HG03280 (cell line): ENCODE measurements around the gene SELENON.

Source experiments
- ATAC-seq: cut with Tn5 transposase; IDR thresholded peaks from one replicate; pipeline ENCODE4 v1.9.1; 2021; ENCODE audit warnings: mild to moderate bottlenecking, moderate library complexity; ENCODE audit not compliant: unreplicated experiment

SELENON gene

GRCh38 chr1:25770541-25771220 is 29.3 kb upstream of the SELENON start:
- no peak for ATAC-seq

GRCh38 chr1:25771221-25772114 is 28.5 kb upstream of the SELENON start:
- no peak for ATAC-seq

- no peak for ATAC-seq
Measured at GRCh38 chr1:25772164-25772563, 27.8 kb upstream of the SELENON start.

GRCh38 chr1:25772692-25773245 is 27.2 kb upstream of the SELENON start:
- ATAC-seq, result no peak

GRCh38 chr1:25773441-25774125 is 26.4 kb upstream of the SELENON start:
- no peak for ATAC-seq

- no peak for ATAC-seq
Measured at GRCh38 chr1:25774206-25774803, 25.7 kb upstream of the SELENON start.

GRCh38 chr1:25774921-25775771 is 24.8 kb upstream of the SELENON start:
- no peak for ATAC-seq

GRCh38 chr1:25779388-25779787 is 20.6 kb upstream of the SELENON start:
- ATAC-seq, result no peak

GRCh38 chr1:25779894-25780293 is 20.1 kb upstream of the SELENON start:
- no peak for ATAC-seq

- ATAC-seq, result no peak
Measured at GRCh38 chr1:25780318-25781129, 19.5 kb upstream of the SELENON start.

GRCh38 chr1:25781130-25781433 is 18.9 kb upstream of the SELENON start:
- ATAC-seq, result no peak

- ATAC-seq, result no peak
Measured at GRCh38 chr1:25782608-25783201, 17.3 kb upstream of the SELENON start.

GRCh38 chr1:25784575-25785051 is 15.4 kb upstream of the SELENON start:
- no peak for ATAC-seq

GRCh38 chr1:25785333-25786067 is 14.5 kb upstream of the SELENON start:
- ATAC-seq, result no peak

GRCh38 chr1:25786887-25787759 is 12.9 kb upstream of the SELENON start:
- ATAC-seq, result no peak

GRCh38 chr1:25787760-25788166 is 12.2 kb upstream of the SELENON start:
- ATAC-seq, result no peak

GRCh38 chr1:25790472-25790871 is 9.5 kb upstream of the SELENON start:
- no peak for ATAC-seq
